GM21717 (cell line): ENCODE results near the gene TIGD1.

Experiments used
- ATAC-seq: cut with Tn5 transposase; IDR thresholded peaks from one replicate; pipeline ENCODE4 v1.9.1; 2021; ENCODE audit warnings: mild to moderate bottlenecking, moderate library complexity; ENCODE audit not compliant: unreplicated experiment

Gene TIGD1

GRCh38 chr2:232524771-232525170 lies 25.6 kb downstream of the TIGD1 start:
- no peak for ATAC-seq

GRCh38 chr2:232523682-232524597 lies 26.4 kb downstream of the TIGD1 start:
- no peak for ATAC-seq

DNA sequence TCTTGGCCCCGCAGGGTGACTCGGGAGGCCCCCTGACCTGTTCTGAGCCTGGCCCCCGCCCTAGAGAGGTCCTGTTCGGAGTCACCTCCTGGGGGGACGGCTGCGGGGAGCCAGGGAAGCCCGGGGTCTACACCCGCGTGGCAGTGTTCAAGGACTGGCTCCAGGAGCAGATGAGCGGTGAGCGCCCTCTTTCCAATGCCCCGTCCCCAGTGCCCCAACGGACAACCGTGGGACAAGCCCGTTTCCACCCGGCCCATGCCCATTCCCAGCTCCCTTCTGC lies 27.0 kb downstream of the TIGD1 start:
- no peak for ATAC-seq

DNA sequence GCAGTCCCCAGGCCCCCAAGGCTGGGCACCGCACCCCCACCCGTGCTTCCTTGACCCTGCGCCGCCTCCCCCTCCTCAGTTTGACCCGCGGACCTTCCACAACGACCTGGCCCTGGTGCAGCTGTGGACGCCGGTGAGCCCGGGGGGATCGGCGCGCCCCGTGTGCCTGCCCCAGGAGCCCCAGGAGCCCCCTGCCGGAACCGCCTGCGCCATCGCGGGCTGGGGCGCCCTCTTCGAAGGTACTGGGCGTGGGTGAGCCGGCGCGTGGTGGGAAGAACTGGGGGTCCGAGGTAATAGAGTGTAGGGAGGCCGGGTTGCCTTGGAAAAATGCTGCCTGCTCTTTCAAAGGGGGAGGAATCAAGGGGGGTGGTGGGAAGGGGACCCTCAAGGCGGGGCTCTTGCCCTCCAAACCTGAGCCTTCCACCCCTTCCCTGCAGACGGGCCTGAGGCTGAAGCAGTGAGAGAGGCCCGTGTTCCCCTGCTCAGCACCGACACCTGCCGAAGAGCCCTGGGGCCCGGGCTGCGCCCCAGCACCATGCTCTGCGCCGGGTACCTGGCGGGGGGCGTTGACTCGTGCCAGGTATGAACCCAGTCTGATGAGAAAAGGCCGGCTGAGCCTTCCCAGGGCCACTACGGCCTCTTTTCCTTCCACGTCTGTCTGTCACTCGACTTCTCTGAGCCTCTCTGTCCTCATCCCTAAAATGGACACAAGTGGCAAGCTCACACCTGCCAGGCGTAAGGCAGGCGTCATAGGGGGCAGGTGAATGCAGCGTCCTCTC lies 27.5 kb downstream of the TIGD1 start:
- no peak for ATAC-seq

GRCh38 chr2:232521959-232522622 lies 28.3 kb downstream of the TIGD1 start:
- no peak for ATAC-seq

DNA sequence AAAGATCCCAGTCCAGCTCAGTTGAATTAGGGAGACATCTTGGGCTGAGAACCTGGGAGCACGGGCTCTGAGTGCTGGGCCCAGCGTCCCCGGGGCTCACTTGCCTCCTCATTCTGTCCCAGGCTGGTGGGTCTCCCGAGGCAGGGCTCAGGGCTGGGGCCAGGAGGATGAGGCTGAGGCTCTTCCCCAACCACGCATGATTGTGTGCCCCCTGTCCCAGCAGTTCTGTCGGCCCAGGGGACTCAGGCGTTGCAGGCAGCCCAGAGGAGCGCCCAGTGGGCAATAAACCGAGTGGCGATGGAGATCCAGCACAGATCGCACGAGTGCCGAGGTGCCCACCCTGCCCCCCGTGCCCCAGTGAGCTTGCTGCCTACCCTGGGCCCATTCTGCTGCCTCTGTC lies 29.3 kb downstream of the TIGD1 start:
- no peak for ATAC-seq

DNA sequence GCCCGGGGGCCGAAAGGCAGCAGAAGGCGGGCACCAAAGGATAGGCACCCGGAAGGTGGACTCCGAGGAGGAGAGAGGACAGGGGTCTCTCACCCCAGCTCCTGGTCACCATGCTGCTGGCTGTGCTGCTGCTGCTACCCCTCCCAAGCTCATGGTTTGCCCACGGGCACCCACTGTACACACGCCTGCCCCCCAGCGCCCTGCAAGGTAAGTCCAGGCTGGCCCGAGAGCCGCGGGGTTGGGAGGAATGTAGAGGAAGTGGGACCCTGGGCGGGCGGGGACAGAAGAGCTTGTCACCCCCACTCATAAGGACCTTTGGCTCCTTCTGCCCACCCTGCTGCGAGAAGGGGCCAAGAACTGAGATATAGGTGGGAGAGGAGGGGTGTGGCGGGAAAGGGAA lies 29.9 kb downstream of the TIGD1 start:
- ATAC-seq = no peak

GRCh38 chr2:232519581-232520438 lies 30.5 kb downstream of the TIGD1 start, which contains the start of gene PRSS56:
Gene PRSS56, plus strand, starts transcription at chr2:232520388. Its CDS starts 211 bp downstream, at chr2:232520599.
- no peak for ATAC-seq

DNA sequence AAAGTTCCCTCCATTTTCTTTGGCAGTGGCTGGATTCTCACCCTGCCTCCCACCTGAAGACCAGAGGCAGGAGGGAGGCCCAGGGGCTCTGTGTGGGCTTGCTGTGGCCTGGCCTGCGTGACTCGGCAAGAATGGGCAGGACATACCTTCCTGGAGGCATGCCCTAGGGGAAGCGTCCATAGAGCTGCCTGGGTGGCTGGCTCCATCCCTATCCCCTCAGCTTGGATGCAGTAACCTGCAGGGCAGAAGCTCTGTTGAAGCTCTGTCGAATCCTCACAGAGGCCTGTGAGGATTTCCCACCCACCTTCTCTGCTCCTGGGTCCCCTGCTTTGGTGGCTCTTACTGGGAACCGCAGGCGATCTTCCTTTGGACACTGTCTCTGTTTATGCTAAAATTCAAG lies 31.5 kb downstream of the TIGD1 start:
- no peak for ATAC-seq

DNA sequence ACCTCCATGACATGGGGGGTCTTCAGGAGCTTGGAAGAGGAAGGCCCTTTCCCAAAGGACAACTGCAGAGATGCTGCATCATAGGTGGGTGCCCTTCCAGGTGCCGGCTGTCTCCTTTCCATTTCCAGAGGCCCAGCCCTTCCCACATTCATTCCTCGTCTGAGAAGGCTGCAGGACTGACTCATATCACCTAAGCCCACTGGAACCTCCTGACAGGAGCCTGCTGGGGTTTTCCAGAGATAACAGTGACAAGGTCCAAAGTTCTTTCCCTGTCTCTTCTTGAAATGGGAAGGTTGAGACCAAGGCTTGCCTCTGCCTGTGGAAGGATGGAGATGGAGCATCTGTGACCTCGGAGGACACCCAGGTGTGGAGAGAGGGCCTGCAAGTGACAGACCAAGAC lies 33.8 kb downstream of the TIGD1 start:
- no peak for ATAC-seq

DNA sequence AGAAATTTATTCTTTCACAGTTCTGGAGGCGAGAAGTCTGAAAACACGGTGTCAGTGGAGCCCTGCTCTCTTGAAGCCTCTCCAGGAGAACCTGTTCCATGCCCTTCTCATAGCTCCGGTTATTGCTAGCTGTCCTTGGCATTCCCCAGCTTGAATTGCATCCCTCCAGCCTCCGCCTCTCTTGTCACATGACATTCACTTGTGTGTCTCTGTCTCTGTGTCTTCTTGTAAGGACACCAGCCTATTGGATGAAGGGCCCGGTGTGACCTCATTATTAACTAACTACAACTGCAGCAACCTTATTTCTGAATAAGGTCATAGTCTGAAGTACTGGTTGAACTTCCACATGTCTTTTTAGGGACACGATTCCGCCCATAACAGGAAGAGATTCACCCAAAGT lies 34.7 kb downstream of the TIGD1 start:
- ATAC-seq = no peak

GRCh38 chr2:232513353-232513752 lies 37.0 kb downstream of the TIGD1 start:
- ATAC-seq = no peak

GRCh38 chr2:232512602-232513001 lies 37.8 kb downstream of the TIGD1 start:
- ATAC-seq = no peak

DNA sequence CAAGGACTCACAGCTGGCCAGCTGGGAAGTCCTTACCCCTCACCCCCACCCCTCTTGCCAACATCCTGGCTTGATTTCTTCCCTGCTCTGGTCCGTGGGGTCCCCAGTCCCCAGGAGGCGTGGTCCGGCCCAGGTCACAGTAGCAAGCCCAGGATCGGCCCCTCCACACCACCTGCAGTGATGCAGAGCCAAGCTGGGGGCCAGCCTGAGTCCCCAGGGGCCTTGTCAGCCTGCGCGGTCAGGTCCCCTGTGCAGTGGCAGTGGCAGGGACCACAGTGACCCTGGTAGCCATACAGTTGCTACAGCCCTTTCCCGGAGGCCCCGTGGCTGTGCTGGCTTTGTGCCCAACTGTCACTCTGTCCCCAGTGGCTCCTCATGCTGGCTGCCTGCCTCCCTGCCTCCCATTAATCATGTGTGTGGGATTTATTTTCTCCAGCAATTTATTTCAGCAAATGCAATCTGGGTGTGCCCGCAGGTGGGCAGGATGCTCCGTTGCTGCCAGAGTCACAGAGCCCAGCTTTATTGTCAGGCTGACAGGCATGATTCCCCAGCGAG lies 38.9 kb downstream of the TIGD1 start:
- no peak for ATAC-seq

GRCh38 chr2:232508251-232508650 lies 42.1 kb downstream of the TIGD1 start:
- ATAC-seq = no peak

DNA sequence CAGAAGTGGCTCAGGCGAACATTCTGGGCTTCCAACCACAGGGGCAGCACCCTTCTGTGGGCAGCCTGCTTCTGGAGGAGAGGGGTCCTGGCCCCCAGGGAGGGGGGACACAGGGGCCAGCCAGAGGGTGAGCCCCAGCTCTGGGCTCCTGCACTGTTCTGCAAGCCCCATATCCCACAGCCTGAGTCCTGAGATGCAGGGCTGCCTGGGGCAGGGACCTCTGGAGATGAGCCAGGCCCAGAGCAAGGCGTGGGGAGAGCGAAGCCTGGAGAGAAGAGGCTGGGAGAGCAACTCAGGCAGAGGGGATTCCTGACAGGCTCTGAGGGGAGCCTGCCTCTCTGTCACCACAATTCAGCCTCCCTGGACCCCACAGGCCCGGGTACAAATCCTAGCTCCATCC lies 43.6 kb downstream of the TIGD1 start:
- no peak for ATAC-seq

DNA sequence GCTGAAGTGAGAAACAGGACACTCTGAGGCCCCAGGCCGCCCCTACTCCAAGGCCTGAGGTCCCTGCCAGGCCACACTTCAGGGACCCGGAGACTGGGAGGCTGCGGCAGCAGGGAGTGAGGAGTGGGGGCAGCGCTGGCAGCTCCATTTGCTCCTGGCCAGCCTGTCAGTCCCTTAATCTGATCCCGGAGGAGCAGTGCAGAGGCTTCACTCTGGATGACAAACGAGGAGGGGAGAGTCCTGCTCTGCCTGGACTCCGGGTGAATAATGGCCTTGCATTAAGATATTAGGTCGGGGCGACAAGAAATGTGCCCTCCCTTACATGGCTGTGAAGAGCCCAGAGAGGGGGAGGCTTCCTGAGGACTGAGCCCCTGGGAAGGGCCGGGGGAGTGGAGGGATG lies 44.5 kb downstream of the TIGD1 start:
- no peak for ATAC-seq

DNA sequence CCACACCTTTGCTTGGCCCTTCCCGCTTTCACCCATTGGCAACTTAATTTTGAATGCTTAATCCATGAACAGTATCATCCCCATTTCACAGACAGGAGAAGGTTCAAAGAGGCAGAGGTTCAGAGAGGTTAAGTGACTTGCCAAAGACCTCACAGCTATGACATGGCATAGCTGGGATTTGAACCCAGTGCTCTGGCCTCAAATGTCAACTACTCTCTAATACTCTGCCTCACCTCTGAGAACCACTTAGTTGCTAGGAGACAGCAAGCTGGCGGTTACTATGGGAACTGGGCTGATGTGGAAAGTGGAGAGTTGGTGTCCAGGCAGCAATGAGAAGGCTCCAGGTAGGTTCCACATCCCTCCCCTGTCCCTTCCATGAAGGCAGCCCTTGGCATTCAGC lies 45.9 kb downstream of the TIGD1 start:
- no peak for ATAC-seq

DNA sequence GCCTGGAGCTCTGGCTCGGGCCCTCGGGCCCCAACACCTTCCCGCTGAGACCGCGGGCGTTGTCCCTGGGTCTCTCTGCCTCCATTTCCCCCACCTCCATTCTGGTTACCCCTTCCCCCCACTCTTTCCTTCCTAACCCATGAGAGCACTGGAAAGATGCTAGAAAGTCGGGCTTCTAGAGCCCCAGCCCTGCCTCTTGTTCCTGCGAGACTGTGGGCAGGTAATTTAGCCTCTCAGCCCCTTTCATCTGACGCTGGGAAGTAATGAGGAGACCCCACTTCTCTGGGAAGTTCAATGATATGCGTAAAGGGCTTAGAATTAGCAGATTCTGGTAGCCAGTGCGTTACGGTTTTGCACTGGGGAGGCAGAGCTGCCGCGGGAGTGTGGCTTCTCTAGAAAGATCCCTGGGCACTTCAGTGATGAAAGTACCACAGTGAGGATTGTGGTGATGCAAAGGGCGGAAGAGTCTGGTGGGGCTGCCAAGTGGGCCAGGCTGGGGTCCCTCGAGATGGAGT lies 46.5 kb downstream of the TIGD1 start:
- ATAC-seq = no peak
